HepG2 (cell line): ENCODE data around the gene RGP1.

Experiments used
- ATF7 ChIP-seq, 2 experiments: fragments of 450-650 bp in 1 of 2; sonication (generic) in 1 of 2; formaldehyde crosslinking in 1 of 2; IDR thresholded peaks; 2 replicates each; pipeline versions ENCODE4 v1.4.0 to v1.6.1; 2016 to 2020; ENCODE audit warnings: antibody characterized with exemption in 1 of 2, mild to moderate bottlenecking in 1 of 2, missing genetic modification reagents in 1 of 2
- CREB1 ChIP-seq, 2 experiments: fragments of 450-650 bp in 1 of 2; IDR thresholded peaks; 2 replicates each; pipeline ENCODE4 v1.6.1; 2016 to 2017; ENCODE audit warnings: control low read depth in 1 of 2, mild to moderate bottlenecking in 1 of 2, missing compliant biosample characterization in 1 of 2, missing genetic modification characterization in 1 of 2
- CTCF ChIP-seq: sonication (generic); formaldehyde crosslinking; IDR thresholded peaks from 2 replicates; pipeline ENCODE4 v1.5.0; 2020; ENCODE audit warnings: mild to moderate bottlenecking, missing genetic modification reagents, moderate library complexity
- ETV6 ChIP-seq: sonication (generic); formaldehyde crosslinking; conservative IDR thresholded peaks from 2 replicates; pipeline ENCODE4 v1.4.0; 2020; ENCODE audit warnings: missing genetic modification reagents
- NR2C2 ChIP-seq: sonication (generic); formaldehyde crosslinking; IDR thresholded peaks from 2 replicates; pipeline ENCODE4 v1.4.0; 2020; ENCODE audit warnings: missing genetic modification reagents, mild to moderate bottlenecking, moderate library complexity, borderline replicate concordance
- PHF8 ChIP-seq: sonication (generic); formaldehyde crosslinking; IDR thresholded peaks from 2 replicates; pipeline ENCODE4 v1.5.0; 2020; ENCODE audit warnings: missing genetic modification reagents
- RFX1 ChIP-seq: fragments of 450-650 bp; IDR thresholded peaks from 2 replicates; pipeline ENCODE4 v1.6.1; 2017
- SETDB1 ChIP-seq: sonication (generic); formaldehyde crosslinking; IDR thresholded peaks from 2 replicates; pipeline ENCODE4 v1.5.1; 2020; ENCODE audit warnings: missing genetic modification reagents, mild to moderate bottlenecking, borderline replicate concordance
- SP1 ChIP-seq, 2 experiments: fragments of 450-650 bp in 1 of 2; sonication (generic) in 1 of 2; formaldehyde crosslinking in 1 of 2; IDR thresholded peaks; 2 replicates each; pipeline versions ENCODE4 v1.4.0 to v1.6.1; 2016 to 2020; ENCODE audit warnings: missing genetic modification reagents in 1 of 2
- YY1 ChIP-seq: IDR thresholded peaks from 2 replicates; pipeline ENCODE4 v1.6.1; 2011; ENCODE audit warnings: low read length, low read depth, moderate library complexity, mild to moderate bottlenecking; ENCODE audit not compliant: insufficient read depth, insufficient replicate concordance
- ZBTB33 ChIP-seq: sonication (generic); formaldehyde crosslinking; IDR thresholded peaks from 2 replicates; pipeline ENCODE4 v1.4.0; 2020; ENCODE audit warnings: missing genetic modification reagents
- ZNF337 ChIP-seq: sonication (generic); formaldehyde crosslinking; IDR thresholded peaks from 2 replicates; pipeline ENCODE4 v1.5.1; 2020; ENCODE audit warnings: missing genetic modification reagents, low read depth, mild to moderate bottlenecking, borderline replicate concordance
- TF ChIP-seq, protein P1 (sequence below): sonication (generic); formaldehyde crosslinking; IDR thresholded peaks from 2 replicates; pipeline ENCODE4 v1.4.0; 2020; ENCODE audit warnings: missing genetic modification reagents, mild to moderate bottlenecking, borderline replicate concordance

DNA sequence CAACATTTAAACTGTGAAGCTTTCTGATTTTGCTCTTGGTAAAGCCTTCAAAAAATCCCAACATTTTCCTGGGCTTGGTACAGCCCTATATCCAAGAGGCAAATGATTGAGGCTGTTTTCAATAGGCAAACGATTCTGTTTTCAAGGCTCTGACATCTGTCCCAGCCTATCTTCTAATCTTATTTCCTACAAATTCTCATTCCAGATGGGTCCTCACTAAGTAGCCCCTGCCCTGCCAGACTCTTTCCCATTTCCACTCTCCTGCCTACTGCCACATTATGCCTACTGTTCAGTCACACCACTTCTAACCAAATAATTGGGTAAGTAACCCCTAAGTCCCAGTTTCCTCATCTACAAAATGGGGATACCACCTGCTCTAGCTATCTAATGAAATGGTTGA, 3.5 kb upstream of the RGP1 start:
- TF ChIP-seq NR2C2 (CRISPR knock-in tag), result no peak
- no peak for TF ChIP-seq SP1 (IDR thresholded peaks at IDR 0.05)
- TF ChIP-seq SP1 (CRISPR knock-in tag; IDR thresholded peaks at IDR 0.05), result no peak
- no peak for TF ChIP-seq ZNF337
- no peak for TF ChIP-seq CTCF (CRISPR knock-in tag)
- no peak for TF ChIP-seq CREB1 (IDR thresholded peaks at IDR 0.05)
- no peak for TF ChIP-seq CREB1 (CRISPR knock-in tag; IDR thresholded peaks at IDR 0.05)
- TF ChIP-seq ETV6, result no peak
- no peak for TF ChIP-seq ZBTB33 (CRISPR knock-in tag)
- TF ChIP-seq SETDB1 (CRISPR knock-in tag), result no peak
- TF ChIP-seq YY1, result no peak
- TF ChIP-seq PHF8 (CRISPR knock-in tag), result no peak
- no peak for TF ChIP-seq ATF7 (IDR thresholded peaks at IDR 0.05)
- TF ChIP-seq ATF7 (CRISPR knock-in tag; IDR thresholded peaks at IDR 0.05), result no peak
- TF ChIP-seq, protein P1, sequence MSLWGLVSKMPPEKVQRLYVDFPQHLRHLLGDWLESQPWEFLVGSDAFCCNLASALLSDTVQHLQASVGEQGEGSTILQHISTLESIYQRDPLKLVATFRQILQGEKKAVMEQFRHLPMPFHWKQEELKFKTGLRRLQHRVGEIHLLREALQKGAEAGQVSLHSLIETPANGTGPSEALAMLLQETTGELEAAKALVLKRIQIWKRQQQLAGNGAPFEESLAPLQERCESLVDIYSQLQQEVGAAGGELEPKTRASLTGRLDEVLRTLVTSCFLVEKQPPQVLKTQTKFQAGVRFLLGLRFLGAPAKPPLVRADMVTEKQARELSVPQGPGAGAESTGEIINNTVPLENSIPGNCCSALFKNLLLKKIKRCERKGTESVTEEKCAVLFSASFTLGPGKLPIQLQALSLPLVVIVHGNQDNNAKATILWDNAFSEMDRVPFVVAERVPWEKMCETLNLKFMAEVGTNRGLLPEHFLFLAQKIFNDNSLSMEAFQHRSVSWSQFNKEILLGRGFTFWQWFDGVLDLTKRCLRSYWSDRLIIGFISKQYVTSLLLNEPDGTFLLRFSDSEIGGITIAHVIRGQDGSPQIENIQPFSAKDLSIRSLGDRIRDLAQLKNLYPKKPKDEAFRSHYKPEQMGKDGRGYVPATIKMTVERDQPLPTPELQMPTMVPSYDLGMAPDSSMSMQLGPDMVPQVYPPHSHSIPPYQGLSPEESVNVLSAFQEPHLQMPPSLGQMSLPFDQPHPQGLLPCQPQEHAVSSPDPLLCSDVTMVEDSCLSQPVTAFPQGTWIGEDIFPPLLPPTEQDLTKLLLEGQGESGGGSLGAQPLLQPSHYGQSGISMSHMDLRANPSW (CRISPR knock-in tag), result no peak
- no peak for TF ChIP-seq RFX1
